ENCODE results near the gene CSNK1A1.
A peak's percentile ranks its signal among the peaks of the same experiment; 100 is the strongest.

Gene CSNK1A1

DNA sequence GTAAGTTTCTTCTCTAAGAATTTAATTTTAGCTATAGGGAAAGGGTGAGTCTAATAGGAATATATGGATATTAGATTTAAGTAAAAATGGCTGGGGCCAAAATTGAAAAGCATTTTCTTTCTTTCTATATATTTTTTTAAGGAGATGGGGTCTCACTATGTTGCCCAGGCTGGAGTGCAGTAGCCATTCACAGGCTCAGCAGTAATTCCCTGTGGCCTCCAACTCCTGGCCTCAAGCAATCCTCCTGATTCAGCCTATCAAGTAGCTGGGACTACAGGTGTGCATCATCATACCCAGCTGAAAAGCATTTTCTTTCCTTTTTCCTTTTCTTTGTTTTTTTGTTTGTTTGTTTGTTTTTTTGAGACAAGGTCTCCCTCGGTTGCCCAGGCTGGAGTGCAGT lies 41.1 kb downstream of the CSNK1A1 start:
- TF ChIP-seq, protein P1, sequence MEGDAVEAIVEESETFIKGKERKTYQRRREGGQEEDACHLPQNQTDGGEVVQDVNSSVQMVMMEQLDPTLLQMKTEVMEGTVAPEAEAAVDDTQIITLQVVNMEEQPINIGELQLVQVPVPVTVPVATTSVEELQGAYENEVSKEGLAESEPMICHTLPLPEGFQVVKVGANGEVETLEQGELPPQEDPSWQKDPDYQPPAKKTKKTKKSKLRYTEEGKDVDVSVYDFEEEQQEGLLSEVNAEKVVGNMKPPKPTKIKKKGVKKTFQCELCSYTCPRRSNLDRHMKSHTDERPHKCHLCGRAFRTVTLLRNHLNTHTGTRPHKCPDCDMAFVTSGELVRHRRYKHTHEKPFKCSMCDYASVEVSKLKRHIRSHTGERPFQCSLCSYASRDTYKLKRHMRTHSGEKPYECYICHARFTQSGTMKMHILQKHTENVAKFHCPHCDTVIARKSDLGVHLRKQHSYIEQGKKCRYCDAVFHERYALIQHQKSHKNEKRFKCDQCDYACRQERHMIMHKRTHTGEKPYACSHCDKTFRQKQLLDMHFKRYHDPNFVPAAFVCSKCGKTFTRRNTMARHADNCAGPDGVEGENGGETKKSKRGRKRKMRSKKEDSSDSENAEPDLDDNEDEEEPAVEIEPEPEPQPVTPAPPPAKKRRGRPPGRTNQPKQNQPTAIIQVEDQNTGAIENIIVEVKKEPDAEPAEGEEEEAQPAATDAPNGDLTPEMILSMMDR (IDR thresholded peaks at IDR 0.05; ENCODE audit: insufficient read depth, low read length, missing control alignments) = no peak
- CTCF ChIA-PET = interaction anchor here (1.0 to 2.0 kb wide), 3 partner anchors 14 to 135 kb away, joined by 3 to 4 read pairs (median 3); no protein-coding TSS in a partner anchor
- POLR2A ChIA-PET = interaction anchor here (0.6 kb wide), 1 partner anchor 11 kb away, joined by 3 read pairs; no protein-coding TSS in a partner anchor
- no peak for DNase-seq (ENCODE audit: low read depth, low spot score)
- H3K4me3 ChIP-seq (ENCODE audit: low read depth, low read length) = no peak overlapping the region

DNA sequence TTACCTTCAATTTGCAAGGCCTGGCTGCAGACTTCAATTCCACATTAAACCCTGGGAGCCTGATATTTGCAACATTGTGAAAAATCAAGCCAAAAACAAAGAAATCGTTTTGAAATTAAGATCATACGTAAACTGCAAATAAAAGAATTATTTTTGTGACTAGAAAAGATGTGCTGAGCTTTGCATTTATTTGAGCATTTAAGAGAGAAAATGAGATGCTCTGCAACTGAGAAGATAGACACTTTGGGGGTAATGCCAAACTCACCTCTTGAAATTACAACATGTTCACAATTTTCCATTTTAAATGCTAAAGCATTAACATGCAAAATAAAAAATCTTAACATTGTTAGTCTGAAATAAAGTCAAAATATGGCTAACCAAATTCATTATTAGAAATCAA lies 46.6 kb downstream of the CSNK1A1 start:
- ChIA-PET POLR2A (no interaction called here), CTCF (interaction anchor here (0.8 to 0.9 kb wide), 3 partner anchors 11 to 136 kb away, joined by 3 to 4 read pairs (median 3); no protein-coding TSS in a partner anchor)
- H3K4me3 ChIP-seq (ENCODE audit: low read depth, low read length) = no peak overlapping the region
- DNase-seq (ENCODE audit: low read depth, low spot score) = no peak
- TF ChIP-seq, protein P1 (IDR thresholded peaks at IDR 0.05; ENCODE audit: insufficient read depth, low read length, missing control alignments) = no peak

DNA sequence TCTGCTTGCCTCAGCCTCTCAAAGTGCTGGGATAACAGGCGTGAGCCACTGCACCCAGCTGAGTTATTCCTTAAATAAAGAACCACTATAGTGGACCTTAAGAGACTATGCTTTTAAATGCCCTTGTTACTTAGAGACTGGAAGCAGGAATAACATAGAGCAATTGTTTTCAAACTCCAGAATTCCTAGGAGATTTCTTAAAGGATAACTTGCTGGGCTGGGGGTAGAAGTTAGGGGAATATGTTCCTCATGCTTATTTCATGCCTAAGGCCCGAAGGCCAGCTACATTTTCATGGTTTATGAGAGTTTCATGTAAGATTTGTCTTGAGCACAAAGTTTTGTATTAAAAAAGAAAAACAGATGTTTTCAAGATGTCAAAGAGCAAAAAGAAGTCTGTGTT lies 48.2 kb downstream of the CSNK1A1 start:
- H3K4me3 ChIP-seq (ENCODE audit: low read depth, low read length) = no peak overlapping the region
- CTCF ChIA-PET = interaction anchor here (0.7 to 1.8 kb wide), 5 partner anchors 9 to 60 kb away, joined by 3 to 7 read pairs (median 3); partner anchors contain the start of gene CSNK1A1
- DNase-seq (ENCODE audit: low read depth, low spot score) = no peak
- TF ChIP-seq, protein P1 (IDR thresholded peaks at IDR 0.05; ENCODE audit: insufficient read depth, low read length, missing control alignments) = no peak
- POLR2A ChIA-PET = interaction anchor here (0.6 kb wide), 1 partner anchor 15 kb away, joined by 3 read pairs; no protein-coding TSS in a partner anchor

DNA sequence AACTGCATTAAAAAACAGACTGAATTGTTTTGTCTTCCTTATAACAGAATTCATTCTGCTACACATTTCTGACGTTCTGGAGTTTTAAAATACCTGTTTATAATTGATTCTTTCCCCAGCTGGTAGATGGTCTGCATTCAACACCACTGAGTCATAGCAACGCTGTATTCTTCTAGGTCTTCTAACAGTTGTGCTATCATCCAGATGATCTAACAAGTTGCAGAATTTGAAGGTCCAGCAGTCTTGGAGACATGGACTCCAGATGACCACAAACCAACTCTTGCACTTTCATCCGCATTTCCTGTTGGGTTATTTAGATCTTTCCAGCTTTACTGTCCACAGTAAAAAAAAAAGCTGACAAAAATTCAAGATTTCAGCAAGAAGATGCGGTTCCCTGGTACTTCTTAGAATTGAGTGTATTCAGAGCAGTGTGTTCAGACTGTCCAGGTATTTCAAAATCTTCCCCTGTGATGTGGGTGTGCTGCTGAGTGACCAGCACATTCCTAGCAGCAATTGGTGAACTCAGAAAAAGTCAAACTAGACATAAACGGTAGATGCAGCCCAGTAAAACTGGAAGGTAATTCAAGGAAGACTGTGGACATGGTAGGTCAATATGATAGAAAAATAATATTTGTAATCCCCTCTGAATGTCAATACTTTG lies 50.2 kb downstream of the CSNK1A1 start:
- TF ChIP-seq, protein P1 (IDR thresholded peaks at IDR 0.05; ENCODE audit: insufficient read depth, low read length, missing control alignments) = no peak
- POLR2A ChIA-PET = interaction anchor here (1.5 kb wide), 1 partner anchor 15 kb away, joined by 7 read pairs; no protein-coding TSS in a partner anchor
- CTCF ChIA-PET = interaction anchor here (1.1 to 1.3 kb wide), 2 partner anchors 14 to 51 kb away, joined by 3 read pairs; partner anchors contain the start of gene CSNK1A1
- DNase-seq (ENCODE audit: low read depth, low spot score) = peak; percentile 57
- H3K4me3 ChIP-seq (ENCODE audit: low read depth, low read length) = no peak overlapping the region

DNA sequence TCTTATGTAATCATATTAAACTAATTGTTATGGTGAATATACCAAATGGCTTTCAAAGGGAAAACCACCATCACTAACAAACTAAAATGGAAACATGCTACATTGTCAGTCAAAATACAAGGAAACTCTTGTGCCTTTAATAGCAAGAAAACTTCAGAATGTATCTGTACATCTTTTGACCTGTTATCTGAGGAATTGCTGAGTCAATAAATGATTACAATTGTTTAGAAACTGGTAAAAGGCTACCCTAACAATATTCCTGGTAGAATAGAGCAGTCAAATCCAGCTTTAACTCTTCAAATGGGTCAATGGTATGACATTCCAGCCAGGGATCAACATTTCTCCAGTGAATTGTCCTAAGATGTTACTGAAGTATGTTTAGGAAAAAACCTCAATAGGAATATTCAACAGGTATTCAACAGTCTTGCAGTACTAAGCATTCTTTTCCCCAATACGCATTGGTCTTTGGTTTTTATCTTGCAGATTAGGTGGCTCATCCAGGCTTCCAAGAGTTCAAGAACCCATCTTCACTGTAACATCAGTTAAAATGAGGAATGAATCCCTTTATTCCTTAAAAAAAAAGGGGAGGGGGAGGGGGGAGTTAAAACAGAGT lies 52.4 kb downstream of the CSNK1A1 start:
- DNase-seq (ENCODE audit: low read depth, low spot score) = no peak
- ChIA-PET POLR2A (no interaction called here), CTCF (interaction anchor here (1.1 to 1.5 kb wide), 2 partner anchors 14 to 51 kb away, joined by 3 read pairs; no protein-coding TSS in a partner anchor)
- TF ChIP-seq, protein P1 (IDR thresholded peaks at IDR 0.05; ENCODE audit: insufficient read depth, low read length, missing control alignments) = no peak
- no peak overlapping the region for H3K4me3 ChIP-seq (ENCODE audit: low read depth, low read length)

DNA sequence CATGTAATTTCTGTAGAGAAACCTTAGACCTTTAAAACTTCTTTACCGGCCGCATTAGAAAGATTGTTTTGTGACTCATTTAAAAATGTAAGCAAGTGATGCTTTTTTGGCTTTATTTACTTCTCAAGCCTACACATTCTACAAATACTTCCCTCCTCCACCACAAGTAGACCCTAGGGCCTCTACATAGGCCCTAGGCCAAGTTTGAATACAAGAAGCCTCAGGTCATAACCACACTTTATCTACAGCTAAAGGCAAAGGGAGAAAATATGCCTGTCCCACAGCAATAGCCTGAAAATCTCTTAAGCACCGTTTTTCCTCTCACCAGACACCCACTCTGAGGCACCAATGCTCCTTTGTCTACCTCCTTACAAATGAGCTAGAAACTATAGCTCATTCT lies 53.9 kb downstream of the CSNK1A1 start:
- ChIA-PET CTCF (interaction anchor here (1.0 to 4.9 kb wide), 8 partner anchors 11 to 55 kb away, joined by 3 to 27 read pairs (median 4); no protein-coding TSS in a partner anchor), POLR2A (interaction anchor here (1.0 kb wide), 2 partner anchors 10 to 54 kb away, joined by 3 read pairs; partner anchors contain the start of gene CSNK1A1)
- peak; percentile 89 for DNase-seq (ENCODE audit: low read depth, low spot score)
- TF ChIP-seq, protein P1 (IDR thresholded peaks at IDR 0.05; ENCODE audit: insufficient read depth, low read length, missing control alignments) = no peak
- no peak overlapping the region for H3K4me3 ChIP-seq (ENCODE audit: low read depth, low read length)

All from AG04449 (cell line).